ENCODE measurements around the gene IFT122. TPM values are rescaled to one million over a fixed set of nuclear protein-coding genes. Genes with fewer than 3 reads are reported as not detected.
"Not testable (repeated sequence)": the region's sequence is repeated elsewhere in the genome, so short reads cannot be mapped to it uniquely, and the experiment has no call there.

IFT122 gene
- total RNA-seq (2022) = 21.9 and 30.0 TPM in 2 replicates
- percentile 58 among the genes with signal in this experiment for Bru-seq, nascent RNA
- BruChase-seq, experiment 1, labeled RNA remaining after a 2-hour chase = percentile 60 among the genes with signal in this experiment
- BruChase-seq, experiment 2, labeled RNA remaining after a 6-hour chase = percentile 58 among the genes with signal in this experiment
- long read RNA-seq, transcript IFT122-202 (29 exons, 3,841 nt) = major isoform, 11 of 32 reads
- long read RNA-seq, partial matches to known transcripts = 6 of 32 reads
- long read RNA-seq, other reads (novel, unspliced or antisense) = 12 of 32 reads

GRCh38 chr3:129439817-129440617 lies at the start of gene IFT122, which contains the start of gene MBD4:
Gene IFT122 (plus strand): TSS chr3:129440224. CDS start chr3:129440331, 107 bp downstream.
Gene MBD4 (minus strand): TSS chr3:129439948. CDS start chr3:129439833, 115 bp downstream.
- Histone ChIP-seq H3K4me1 (peaks cover 20% of the 10 kb centered on the region), H3K4me3 (ENCODE audit: low read depth, low read length) (peak within 1 kb of the TSS; percentile 89), H3K9me3 (no peaks in the 10 kb centered on the region), H3K27me3 (replicated peaks; ENCODE audit: control insufficient read depth, insufficient read depth, low read length) (no peaks in the 10 kb centered on the region), H3K36me3 (ENCODE audit: control insufficient read depth, insufficient read depth, low read length) (no peaks in the 10 kb centered on the region)
- Mint-ChIP-seq H3K9me3 (ENCODE audit: unreplicated experiment) (no peaks in the 10 kb centered on the region), H3K4me1 (ENCODE audit: low read depth, unreplicated experiment) (peaks cover 33% of the 10 kb centered on the region), H3K27me3 (ENCODE audit: insufficient read depth, unreplicated experiment) (no peaks in the 10 kb centered on the region), H3K4me3 (ENCODE audit: unreplicated experiment) (peak within 1 kb of the TSS; percentile 90), H3K27ac (ENCODE audit: unreplicated experiment) (peak within 1 kb of the TSS; percentile 96), H3K36me3 (ENCODE audit: insufficient read depth, unreplicated experiment) (peaks cover 43% of the 10 kb centered on the region)
- intact Hi-C loops (cut with micrococcal nuclease; ENCODE audit: unreplicated experiment) = loop anchor here (1.0 to 5.0 kb wide), 2 partner anchors 41 to 58 kb away; no protein-coding TSS in a partner anchor
- BruUV-seq (replicated peaks) = no TSS peak
- no peak for TF ChIP-seq CTCF (IDR thresholded peaks at IDR 0.05; ENCODE audit: insufficient read depth in 1 of 2, low read depth in 1 of 2, low read length in 1 of 2, severe bottlenecking in 1 of 2, unreplicated experiment in 1 of 2)
- POLR2A ChIA-PET = interaction anchor here (0.7 to 1.3 kb wide), 5 partner anchors 11 to 187 kb away, joined by 3 to 5 read pairs (median 4); partner anchors contain the start of gene EFCAB12
- CTCF ChIA-PET = interaction anchor here (0.6 to 1.8 kb wide), 6 partner anchors 9 to 455 kb away, joined by 3 to 7 read pairs (median 4); no protein-coding TSS in a partner anchor
- DNase-seq = peak; percentile 98 to 99

GRCh38 chr3:129391583-129391982 lies 48.4 kb upstream of the IFT122 start:
- DNase-seq; H3K9me3 Mint-ChIP-seq (ENCODE audit: unreplicated experiment); intact Hi-C loops (cut with micrococcal nuclease; ENCODE audit: unreplicated experiment); H3K27ac Mint-ChIP-seq (ENCODE audit: unreplicated experiment); H3K4me3 Mint-ChIP-seq (ENCODE audit: unreplicated experiment); H3K27me3 ChIP-seq (replicated peaks; ENCODE audit: control insufficient read depth, insufficient read depth, low read length); H3K4me3 ChIP-seq (ENCODE audit: low read depth, low read length); H3K36me3 ChIP-seq (ENCODE audit: control insufficient read depth, insufficient read depth, low read length); BruUV-seq (replicated peaks); H3K9me3 ChIP-seq; POLR2A ChIA-PET; H3K27me3 Mint-ChIP-seq (ENCODE audit: insufficient read depth, unreplicated experiment); H3K4me1 ChIP-seq: not testable (repeated sequence)
- H3K4me1 Mint-ChIP-seq (ENCODE audit: low read depth, unreplicated experiment) = peaks cover 21% of the 10 kb centered on the region
- peaks cover 73% of the 10 kb centered on the region for H3K36me3 Mint-ChIP-seq (ENCODE audit: insufficient read depth, unreplicated experiment)
- CTCF ChIA-PET = interaction anchor here (1.2 kb wide), 1 partner anchor 8 kb away, joined by 5 read pairs; no protein-coding TSS in a partner anchor

- CTCF ChIA-PET = interaction anchor here (1.2 kb wide), 1 partner anchor 9 kb away, joined by 5 read pairs; no protein-coding TSS in a partner anchor
- H3K27me3 ChIP-seq (replicated peaks; ENCODE audit: control insufficient read depth, insufficient read depth, low read length); H3K27ac Mint-ChIP-seq (ENCODE audit: unreplicated experiment); intact Hi-C loops (cut with micrococcal nuclease; ENCODE audit: unreplicated experiment); H3K27me3 Mint-ChIP-seq (ENCODE audit: insufficient read depth, unreplicated experiment); H3K9me3 Mint-ChIP-seq (ENCODE audit: unreplicated experiment); BruUV-seq (replicated peaks); H3K36me3 ChIP-seq (ENCODE audit: control insufficient read depth, insufficient read depth, low read length); H3K4me3 ChIP-seq (ENCODE audit: low read depth, low read length); H3K9me3 ChIP-seq; H3K4me3 Mint-ChIP-seq (ENCODE audit: unreplicated experiment); POLR2A ChIA-PET; DNase-seq: not testable (repeated sequence)
- Mint-ChIP-seq H3K36me3 (ENCODE audit: insufficient read depth, unreplicated experiment) (peaks cover 80% of the 10 kb centered on the region), H3K4me1 (ENCODE audit: low read depth, unreplicated experiment) (peaks cover 21% of the 10 kb centered on the region)
- H3K4me1 ChIP-seq = peaks cover 10% of the 10 kb centered on the region
Observed at GRCh38 chr3:129392106-129392887, 47.7 kb upstream of the IFT122 start.
